Measurements from ENCODE around the gene CNIH2.
"Not testable (repeated sequence)": the region's sequence is repeated elsewhere in the genome, so short reads cannot be mapped to it uniquely, and the experiment has no call there.

DNA sequence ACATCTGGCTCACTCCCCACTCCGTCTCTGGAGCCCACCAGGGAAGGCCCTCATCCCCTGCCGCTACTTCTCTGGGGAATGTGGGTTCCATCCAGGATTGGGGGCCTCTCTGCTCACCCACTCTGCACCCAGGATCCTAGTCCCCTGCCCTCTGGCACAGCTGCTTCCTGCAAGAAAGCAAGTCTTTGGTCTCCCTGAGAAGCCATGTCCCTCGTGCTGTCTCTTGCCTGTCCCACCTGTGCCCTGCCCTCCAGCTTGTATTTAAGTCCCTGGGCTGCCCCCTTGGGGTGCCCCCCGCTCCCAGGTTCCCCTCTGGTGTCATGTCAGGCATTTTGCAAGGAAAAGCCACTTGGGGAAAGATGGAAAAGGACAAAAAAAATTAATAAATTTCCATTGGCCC, 911 bp upstream of the CNIH2 start:
- TF ChIP-seq, protein P1, sequence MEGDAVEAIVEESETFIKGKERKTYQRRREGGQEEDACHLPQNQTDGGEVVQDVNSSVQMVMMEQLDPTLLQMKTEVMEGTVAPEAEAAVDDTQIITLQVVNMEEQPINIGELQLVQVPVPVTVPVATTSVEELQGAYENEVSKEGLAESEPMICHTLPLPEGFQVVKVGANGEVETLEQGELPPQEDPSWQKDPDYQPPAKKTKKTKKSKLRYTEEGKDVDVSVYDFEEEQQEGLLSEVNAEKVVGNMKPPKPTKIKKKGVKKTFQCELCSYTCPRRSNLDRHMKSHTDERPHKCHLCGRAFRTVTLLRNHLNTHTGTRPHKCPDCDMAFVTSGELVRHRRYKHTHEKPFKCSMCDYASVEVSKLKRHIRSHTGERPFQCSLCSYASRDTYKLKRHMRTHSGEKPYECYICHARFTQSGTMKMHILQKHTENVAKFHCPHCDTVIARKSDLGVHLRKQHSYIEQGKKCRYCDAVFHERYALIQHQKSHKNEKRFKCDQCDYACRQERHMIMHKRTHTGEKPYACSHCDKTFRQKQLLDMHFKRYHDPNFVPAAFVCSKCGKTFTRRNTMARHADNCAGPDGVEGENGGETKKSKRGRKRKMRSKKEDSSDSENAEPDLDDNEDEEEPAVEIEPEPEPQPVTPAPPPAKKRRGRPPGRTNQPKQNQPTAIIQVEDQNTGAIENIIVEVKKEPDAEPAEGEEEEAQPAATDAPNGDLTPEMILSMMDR (conservative IDR thresholded peaks at IDR 0.05 in 1 of 2, IDR thresholded peaks at IDR 0.05 in 1 of 2; ENCODE audit: low read depth in 1 of 2, low read length in 2 of 2) = not testable (repeated sequence)
- not testable (repeated sequence) for TF ChIP-seq EZH2 (IDR thresholded peaks at IDR 0.05; ENCODE audit: low read length, missing control alignments)

Measured in fibroblast of lung (primary cell).